Thymus (tissue), 11 donors: ENCODE measurements around the gene RILP. TPM values are rescaled to one million over a fixed set of nuclear protein-coding genes. Genes with fewer than 3 reads are reported as not detected.
A peak's percentile ranks its signal among the peaks of the same experiment; 100 is the strongest.

Source experiments
- DNase-seq, 9 donors: peaks; one replicate each; pipeline ENCODE4 v3.0.0-alpha.2; 2013; ENCODE audit warnings: low spot score in 9 of 9, low read depth in 6 of 9, missing footprints in 1 of 9
- H3K27ac ChIP-seq, 2 donors: one replicate each; pipeline ENCODE4 v1.5.1; 2013; ENCODE audit warnings: control low read depth in 1 of 2, low read depth in 1 of 2, low read length in 1 of 2, mild to moderate bottlenecking in 1 of 2, moderate library complexity in 1 of 2
- H3K27me3 ChIP-seq, 2 donors: one replicate each; pipeline ENCODE4 v1.5.1; 2013; ENCODE audit warnings: low read length in 1 of 2; ENCODE audit not compliant: control insufficient read depth in 2 of 2, insufficient read depth in 1 of 2
- H3K36me3 ChIP-seq, 2 donors: one replicate each; pipeline ENCODE4 v1.5.1; 2013; ENCODE audit warnings: low read length in 1 of 2, mild to moderate bottlenecking in 1 of 2, moderate library complexity in 1 of 2; ENCODE audit not compliant: control insufficient read depth in 2 of 2, insufficient read depth in 2 of 2
- H3K4me1 ChIP-seq, 2 donors: one replicate each; pipeline ENCODE4 v1.5.1; 2013; ENCODE audit warnings: low read length in 2 of 2; ENCODE audit not compliant: control insufficient read depth in 2 of 2, insufficient read depth in 2 of 2
- H3K4me3 ChIP-seq, 2 donors: one replicate each; pipeline ENCODE4 v1.5.1; 2013; ENCODE audit warnings: low read length in 2 of 2, control low read depth in 1 of 2, mild to moderate bottlenecking in 1 of 2
- H3K9me3 ChIP-seq, 2 donors: one replicate each; pipeline ENCODE4 v1.5.1; 2013; ENCODE audit warnings: low read length in 1 of 2, mild to moderate bottlenecking in 1 of 2; ENCODE audit not compliant: control insufficient read depth in 2 of 2, insufficient read depth in 1 of 2
- WGBS: extraction: QIAGEN DNeasy Blood & Tissue Kit; methylation state at CpG from one replicate; pipeline ENCODE4 v1.1.7; 2013; 5-methylcytosine and 5-hydroxymethylcytosine counted together
- polyA plus RNA-seq: library from polyadenylated mRNA; stranded (reverse); fragments of 200-250 nt; gene quantifications from one replicate; pipeline ENCODE4 v1.2.3, GENCODE V29; 2013
- total RNA-seq: library from RNA; stranded (reverse); fragments of 120-200 nt; gene quantifications from one replicate; pipeline ENCODE4 v1.2.4, GENCODE V29; 2013
- donor health status: healthy.

Gene RILP
- total and polyA plus RNA-seq, 2 donors = 5.4 to 11.7 TPM

DNA sequence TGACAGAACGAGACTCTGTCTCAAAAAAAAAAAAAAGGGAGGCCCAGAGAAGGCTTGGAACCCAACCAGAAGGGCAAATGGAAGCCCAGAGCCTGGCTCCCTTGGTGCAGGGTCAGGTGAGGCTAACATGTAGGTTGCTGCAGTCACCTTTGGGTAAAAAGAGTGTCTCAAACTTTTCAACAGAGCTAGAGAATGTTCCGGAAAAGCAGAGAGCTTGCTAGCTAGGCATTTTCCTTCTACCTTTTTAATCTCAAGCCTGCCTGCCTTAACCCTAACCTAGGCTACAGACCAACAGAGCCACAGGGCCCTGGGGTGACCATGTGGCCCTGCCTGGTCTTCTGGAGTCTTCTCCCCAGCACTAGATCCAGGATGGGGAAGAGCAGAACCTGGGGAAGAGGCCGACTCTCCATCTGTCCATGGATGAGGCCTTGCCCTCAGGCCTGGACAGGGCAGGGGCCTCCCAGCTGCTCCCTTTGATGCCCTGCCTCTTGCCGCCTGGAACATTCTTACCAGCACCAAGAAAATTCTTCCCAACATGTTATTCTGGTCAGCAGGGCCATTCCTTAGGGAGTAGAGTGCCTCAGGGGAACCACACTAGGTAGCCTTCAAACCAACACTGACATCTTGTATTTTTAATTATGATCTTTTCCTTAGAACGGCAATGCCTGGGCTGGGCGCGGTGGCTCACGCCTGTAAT, 51.1 kb downstream of the RILP start:
- H3K27me3 ChIP-seq = no peaks in the 10 kb centered on the region
- WGBS = 98% methylated on average over 8 of the region's 8 CpGs
- peaks cover 8 to 25% of the 10 kb centered on the region in 2 donors for H3K4me1 ChIP-seq
- H3K36me3 ChIP-seq = peaks cover 12 to 22% of the 10 kb centered on the region in 2 donors
- H3K9me3 ChIP-seq = peaks cover 7 to 17% of the 10 kb centered on the region in 2 donors
- H3K27ac ChIP-seq = peak overlapping the region in 1 of 2 donors; percentile 26
- no peak overlapping the region for H3K4me3 ChIP-seq
- DNase-seq = no peak

DNA sequence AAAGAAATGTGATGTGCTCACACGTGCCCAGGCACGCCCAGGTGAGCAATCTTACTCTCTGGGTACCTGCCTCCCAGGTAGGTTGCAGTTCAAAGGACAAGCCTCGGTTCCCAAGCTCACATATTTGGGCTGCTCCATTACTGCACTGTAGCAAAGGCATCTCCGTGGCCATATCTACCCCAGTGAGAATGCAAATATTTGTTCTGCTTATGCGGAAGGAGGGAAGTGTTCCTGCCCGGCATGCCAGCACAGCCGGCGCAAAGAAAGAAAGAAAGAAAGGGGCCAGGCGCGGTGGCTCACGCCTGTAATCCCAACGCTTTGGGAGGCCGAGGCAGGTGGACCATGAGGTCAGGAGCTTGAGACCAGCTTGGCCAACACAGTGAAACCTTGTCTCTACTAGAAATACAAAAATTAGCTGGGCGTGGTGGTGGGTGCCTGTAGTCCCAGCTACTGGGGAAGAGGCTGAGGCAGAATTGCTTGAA, 51.8 kb downstream of the RILP start:
- H3K9me3 ChIP-seq = peaks cover 7 to 17% of the 10 kb centered on the region in 2 donors
- H3K4me3 ChIP-seq = no peak overlapping the region
- 96% methylated on average over 14 of the region's 14 CpGs for WGBS
- peaks cover 14 to 32% of the 10 kb centered on the region in 2 donors for H3K4me1 ChIP-seq
- no peak overlapping the region for H3K27ac ChIP-seq
- no peak for DNase-seq
- no peaks in the 10 kb centered on the region for H3K27me3 ChIP-seq
- H3K36me3 ChIP-seq = peaks cover 9 to 22% of the 10 kb centered on the region in 2 donors

Other genes starting within 250 kb of the RILP start
- gene YWHAE, start 249.6 kb downstream of the RILP start, total RNA-seq = 160 TPM
- gene YWHAE, start 249.6 kb downstream of the RILP start, polyA plus RNA-seq = 264 TPM
- 27.9 TPM for gene CRK, start 193.6 kb downstream of the RILP start, total RNA-seq
- 26.6 TPM for gene CRK, start 193.6 kb downstream of the RILP start, polyA plus RNA-seq
- gene MYO1C, start 157.2 kb downstream of the RILP start, total RNA-seq = 20.5 TPM
- 24.8 TPM for gene MYO1C, start 157.2 kb downstream of the RILP start, polyA plus RNA-seq
- 20.6 TPM for gene INPP5K, start 133.3 kb downstream of the RILP start, total RNA-seq
- gene INPP5K, start 133.3 kb downstream of the RILP start, polyA plus RNA-seq = 46.7 TPM
- gene PITPNA, start 87.1 kb downstream of the RILP start, total RNA-seq = 19.0 TPM
- 31.2 TPM for gene PITPNA, start 87.1 kb downstream of the RILP start, polyA plus RNA-seq
- gene SLC43A2, start 21.0 kb downstream of the RILP start, total RNA-seq = 10.5 TPM
- gene SLC43A2, start 21.0 kb downstream of the RILP start, polyA plus RNA-seq = 13.9 TPM
- 4.2 TPM for gene SCARF1, start 4.1 kb downstream of the RILP start, total RNA-seq
- gene SCARF1, start 4.1 kb downstream of the RILP start, polyA plus RNA-seq = 5.8 TPM
- 106 TPM for gene PRPF8, start 35.0 kb upstream of the RILP start, total RNA-seq
- 86.2 TPM for gene PRPF8, start 35.0 kb upstream of the RILP start, polyA plus RNA-seq
- 0.24 TPM for gene TLCD2, start 60.5 kb upstream of the RILP start, total RNA-seq
- gene TLCD2, start 60.5 kb upstream of the RILP start, polyA plus RNA-seq = 1.5 TPM
- 12.0 TPM for gene WDR81, start 74.8 kb upstream of the RILP start, total RNA-seq
- 27.0 TPM for gene WDR81, start 74.8 kb upstream of the RILP start, polyA plus RNA-seq
- gene SERPINF2, start 93.0 kb upstream of the RILP start, total RNA-seq = 4.3 TPM
- 31.0 TPM for gene SERPINF2, start 93.0 kb upstream of the RILP start, polyA plus RNA-seq
- gene SERPINF1, start 112.2 kb upstream of the RILP start, total RNA-seq = 188 TPM
- gene SERPINF1, start 112.2 kb upstream of the RILP start, polyA plus RNA-seq = 445 TPM
- gene SMYD4, start 180.0 kb upstream of the RILP start, total RNA-seq = 7.0 TPM
- 8.1 TPM for gene SMYD4, start 180.0 kb upstream of the RILP start, polyA plus RNA-seq
- 33.9 TPM for gene RPA1, start 180.1 kb upstream of the RILP start, total RNA-seq
- 33.0 TPM for gene RPA1, start 180.1 kb upstream of the RILP start, polyA plus RNA-seq